Activated CD8-positive, alpha-beta memory T cell treated with anti-CD3 and anti-CD28 coated beads for 1 hour (primary cell): Measurements from ENCODE around the gene PLSCR3.

Source experiments
- DNase-seq, 2 donors: peaks; one replicate each; pipeline ENCODE4 v3.0.0-alpha.2; 2020; ENCODE audit warnings: low read depth in 1 of 2; ENCODE audit errors: extremely low read depth in 1 of 2

The PLSCR3 gene

GRCh38 chr17:7351665-7352502 is 42.4 kb downstream of the PLSCR3 start, which contains the start of gene KCTD11:
Gene KCTD11 (plus strand): TSS chr17:7352162.
- peak; percentile 43 to 62 for DNase-seq

GRCh38 chr17:7348478-7349242 is 45.7 kb downstream of the PLSCR3 start:
- DNase-seq: no peak

GRCh38 chr17:7347630-7348477 is 46.5 kb downstream of the PLSCR3 start:
- DNase-seq: no peak

GRCh38 chr17:7346761-7347614 is 47.3 kb downstream of the PLSCR3 start:
- DNase-seq: no peak

GRCh38 chr17:7343250-7343649 is 51.1 kb downstream of the PLSCR3 start:
- DNase-seq: no peak

GRCh38 chr17:7341842-7342241 is 52.5 kb downstream of the PLSCR3 start:
- DNase-seq: no peak

GRCh38 chr17:7340179-7340578 is 54.1 kb downstream of the PLSCR3 start:
- no peak for DNase-seq
